ENCODE measurements around the gene KLF5. TPM values are rescaled to one million over a fixed set of nuclear protein-coding genes. Genes with fewer than 3 reads are reported as not detected.
A peak's percentile ranks its signal among the peaks of the same experiment; 100 is the strongest.

The KLF5 gene
- polyA plus RNA-seq, 1 of the 3 experiments (the other 2 are of a cell fraction): 2.7 TPM

DNA sequence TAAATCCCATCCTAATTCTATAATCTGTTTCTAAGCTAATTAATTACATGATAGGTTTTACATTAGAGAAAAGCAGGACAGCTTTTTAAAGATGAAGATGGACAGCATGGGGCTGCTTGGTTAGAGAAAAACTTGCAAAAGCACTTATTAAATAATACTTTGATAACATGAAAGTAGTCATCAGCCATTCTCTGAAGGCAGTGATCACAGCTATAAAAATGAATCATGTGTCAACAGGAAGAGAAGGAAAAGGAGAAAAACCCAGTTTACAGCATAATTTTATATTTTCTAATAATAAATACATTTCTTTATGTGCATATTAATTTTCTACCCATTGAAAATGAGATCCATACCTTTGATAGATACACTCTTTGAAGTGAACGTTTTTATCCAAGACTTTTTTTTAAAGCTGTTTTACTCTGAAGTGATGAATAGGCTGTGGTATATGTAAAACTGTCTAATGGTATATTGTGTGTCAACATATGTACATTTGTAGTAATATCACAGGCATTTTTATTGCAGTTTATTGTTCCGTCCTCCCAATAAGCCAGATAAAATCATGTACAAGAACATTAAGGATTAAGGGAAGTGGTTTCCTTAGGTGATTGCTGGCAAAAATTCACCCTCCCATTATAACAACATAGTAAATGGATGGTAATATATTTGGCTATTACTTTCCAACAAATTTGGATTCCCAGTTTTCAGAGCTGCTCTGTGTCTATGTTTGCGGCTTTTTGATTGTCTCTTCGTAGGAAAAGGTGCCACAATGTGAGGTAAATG, 1.3 kb upstream of the KLF5 start:
- Histone ChIP-seq H3K4me3 (ENCODE audit: low read depth in 2 of 2, low read length in 1 of 2) (no peak overlapping the region), H3K27me3 (ENCODE audit: insufficient read depth) (no peaks in the 10 kb centered on the region), H2AFZ (ENCODE audit: low read depth) (no peak overlapping the region), H3K36me3 (replicated peaks in 1 of 2; ENCODE audit: control insufficient read depth in 1 of 2, insufficient read depth in 2 of 2, low read length in 1 of 2) (no peaks in the 10 kb centered on the region), H3K9me2 (no peaks in the 10 kb centered on the region), H3K9ac (no peak overlapping the region), H3K4me1 (ENCODE audit: control insufficient read depth in 1 of 2, insufficient read depth in 2 of 2, low read depth in 1 of 2, low read length in 1 of 2) (peaks cover 7 to 10% of the 10 kb centered on the region in 2 experiments; a peak in 3 of 4 replicates), H3K9me3 (no peaks in the 10 kb centered on the region), H3F3A (replicated peaks; ENCODE audit: insufficient read depth) (peaks cover 21% of the 10 kb centered on the region), H3K4me2 (no peak overlapping the region), H3K27ac (ENCODE audit: low read depth in 2 of 2, low read length in 1 of 2) (no peak overlapping the region; a peak in 1 of 4 replicates), H3K79me2 (ENCODE audit: insufficient read depth) (no peaks in the 10 kb centered on the region), H4K20me1 (ENCODE audit: insufficient read depth) (no peaks in the 10 kb centered on the region)
- WGBS (ENCODE audit: low lambda C conversion rate): 88% methylated on average over 4 of the region's 4 CpGs
- no peak for DNase-seq
- TF ChIP-seq NFIC (IDR thresholded peaks at IDR 0.05; ENCODE audit: borderline replicate concordance) (no peak), YY1 (IDR thresholded peaks at IDR 0.05; ENCODE audit: low read depth) (no peak), USF1 (IDR thresholded peaks at IDR 0.05; ENCODE audit: borderline replicate concordance, low read depth) (no peak)
- TF ChIP-seq, protein P1, sequence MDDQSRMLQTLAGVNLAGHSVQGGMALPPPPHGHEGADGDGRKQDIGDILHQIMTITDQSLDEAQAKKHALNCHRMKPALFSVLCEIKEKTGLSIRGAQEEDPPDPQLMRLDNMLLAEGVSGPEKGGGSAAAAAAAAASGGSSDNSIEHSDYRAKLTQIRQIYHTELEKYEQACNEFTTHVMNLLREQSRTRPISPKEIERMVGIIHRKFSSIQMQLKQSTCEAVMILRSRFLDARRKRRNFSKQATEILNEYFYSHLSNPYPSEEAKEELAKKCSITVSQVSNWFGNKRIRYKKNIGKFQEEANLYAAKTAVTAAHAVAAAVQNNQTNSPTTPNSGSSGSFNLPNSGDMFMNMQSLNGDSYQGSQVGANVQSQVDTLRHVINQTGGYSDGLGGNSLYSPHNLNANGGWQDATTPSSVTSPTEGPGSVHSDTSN (IDR thresholded peaks at IDR 0.05): no peak
- CTCF ChIA-PET: interaction anchor here (0.6 to 1.2 kb wide), 3 partner anchors 17 to 292 kb away, joined by 3 read pairs; no protein-coding TSS in a partner anchor
- POLR2A ChIA-PET: no interaction called here

- Histone ChIP-seq H3K9me2 (no peaks in the 10 kb centered on the region), H3K27ac (ENCODE audit: low read depth in 2 of 2, low read length in 1 of 2) (no peak overlapping the region; a peak in 1 of 4 replicates), H3K36me3 (replicated peaks in 1 of 2; ENCODE audit: control insufficient read depth in 1 of 2, insufficient read depth in 2 of 2, low read length in 1 of 2) (no peaks in the 10 kb centered on the region), H3K4me1 (ENCODE audit: control insufficient read depth in 1 of 2, insufficient read depth in 2 of 2, low read depth in 1 of 2, low read length in 1 of 2) (peaks cover 7 to 10% of the 10 kb centered on the region in 2 experiments; a peak in 3 of 4 replicates), H3K4me3 (ENCODE audit: low read depth in 2 of 2, low read length in 1 of 2) (peak overlapping the region in 1 of 2 experiments; percentile 75; a peak in 2 of 4 replicates), H2AFZ (ENCODE audit: low read depth) (no peak overlapping the region), H3K9me3 (no peaks in the 10 kb centered on the region), H4K20me1 (ENCODE audit: insufficient read depth) (no peaks in the 10 kb centered on the region), H3F3A (replicated peaks; ENCODE audit: insufficient read depth) (peaks cover 24% of the 10 kb centered on the region), H3K79me2 (ENCODE audit: insufficient read depth) (no peaks in the 10 kb centered on the region), H3K9ac (no peak overlapping the region), H3K4me2 (peak overlapping the region; percentile 71; the same call in 1 of the 2 replicates), H3K27me3 (ENCODE audit: insufficient read depth) (no peaks in the 10 kb centered on the region)
- no peak for TF ChIP-seq RAD21 (IDR thresholded peaks at IDR 0.05; ENCODE audit: low read length)
- no peak for TF ChIP-seq RXRA (IDR thresholded peaks at IDR 0.05; ENCODE audit: borderline replicate concordance, low read depth)
- ChIA-PET POLR2A (no interaction called here), CTCF (no interaction called here)
- DNase-seq: no peak
- 34% methylated on average over 6 of the region's 6 CpGs for WGBS (ENCODE audit: low lambda C conversion rate)
Observed at GRCh38 chr13:73058064-73058313, 816 bp upstream of the KLF5 start.

GRCh38 chr13:73058432-73058735, 421 bp upstream of the KLF5 start:
- peak overlapping the region; percentile 81; the same call in 1 of the 2 replicates for H2AFZ ChIP-seq (ENCODE audit: low read depth)
- no peaks in the 10 kb centered on the region for H4K20me1 ChIP-seq (ENCODE audit: insufficient read depth)
- peaks cover 7 to 10% of the 10 kb centered on the region in 2 experiments; a peak in 3 of 4 replicates for H3K4me1 ChIP-seq (ENCODE audit: control insufficient read depth in 1 of 2, insufficient read depth in 2 of 2, low read depth in 1 of 2, low read length in 1 of 2)
- H3K27me3 ChIP-seq (ENCODE audit: insufficient read depth): no peaks in the 10 kb centered on the region
- H3K9me3 ChIP-seq: no peaks in the 10 kb centered on the region
- no peak for TF ChIP-seq ELF1 (IDR thresholded peaks at IDR 0.05)
- no peak for TF ChIP-seq TAF1 (IDR thresholded peaks at IDR 0.05; ENCODE audit: borderline replicate concordance, low read depth, low read length)
- TF ChIP-seq, protein P2, sequence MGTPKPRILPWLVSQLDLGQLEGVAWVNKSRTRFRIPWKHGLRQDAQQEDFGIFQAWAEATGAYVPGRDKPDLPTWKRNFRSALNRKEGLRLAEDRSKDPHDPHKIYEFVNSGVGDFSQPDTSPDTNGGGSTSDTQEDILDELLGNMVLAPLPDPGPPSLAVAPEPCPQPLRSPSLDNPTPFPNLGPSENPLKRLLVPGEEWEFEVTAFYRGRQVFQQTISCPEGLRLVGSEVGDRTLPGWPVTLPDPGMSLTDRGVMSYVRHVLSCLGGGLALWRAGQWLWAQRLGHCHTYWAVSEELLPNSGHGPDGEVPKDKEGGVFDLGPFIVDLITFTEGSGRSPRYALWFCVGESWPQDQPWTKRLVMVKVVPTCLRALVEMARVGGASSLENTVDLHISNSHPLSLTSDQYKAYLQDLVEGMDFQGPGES (IDR thresholded peaks at IDR 0.05; ENCODE audit: low read depth, low read length): no peak
- TF ChIP-seq NFIC (IDR thresholded peaks at IDR 0.05; ENCODE audit: borderline replicate concordance): no peak
- no peaks in the 10 kb centered on the region for H3K36me3 ChIP-seq (replicated peaks in 1 of 2; ENCODE audit: control insufficient read depth in 1 of 2, insufficient read depth in 2 of 2, low read length in 1 of 2)
- peaks cover 24% of the 10 kb centered on the region for H3F3A ChIP-seq (replicated peaks; ENCODE audit: insufficient read depth)
- H3K9ac ChIP-seq: no peak overlapping the region
- WGBS (ENCODE audit: low lambda C conversion rate): 7% methylated on average over 8 of the region's 8 CpGs
- peak overlapping the region; percentile 75 to 76 for H3K4me3 ChIP-seq (ENCODE audit: low read depth in 2 of 2, low read length in 1 of 2)
- no peaks in the 10 kb centered on the region for H3K79me2 ChIP-seq (ENCODE audit: insufficient read depth)
- no peaks in the 10 kb centered on the region for H3K9me2 ChIP-seq
- ChIA-PET CTCF (interaction anchor here (1.4 kb wide), 1 partner anchor 14 kb away, joined by 4 read pairs; no protein-coding TSS in a partner anchor), POLR2A (no interaction called here)
- H3K4me2 ChIP-seq: peak overlapping the region; percentile 71
- DNase-seq: no peak
- no peak overlapping the region; a peak in 1 of 4 replicates for H3K27ac ChIP-seq (ENCODE audit: low read depth in 2 of 2, low read length in 1 of 2)
